HCT116 (cell line): ENCODE measurements around the gene NHERF2. TPM values are rescaled to one million over a fixed set of nuclear protein-coding genes. Genes with fewer than 3 reads are reported as not detected.
A peak's percentile ranks its signal among the peaks of the same experiment; 100 is the strongest.

Experiments
- ATAC-seq: fragments of 200-7000 bp; cut with Tn5 transposase; 2 replicates; pipeline ENCODE4 v1.9.1; 2020; ENCODE audit warnings: mild to moderate bottlenecking, moderate library complexity
- BruUV-seq: library from RNA; stranded (reverse); fragments of 400-500 nt; replicated peaks from 2 replicates; lab custom pipeline; 2021; lab: Mats Ljungman, UMichigan
- CTCF ChIA-PET: fragments of 300-600 bp; sonication (Branson Sonifier 250); formaldehyde crosslinking; loops from one replicate; lab custom pipeline; 2021; ENCODE audit warnings: antibody characterized with exemption; lab: Charles Lee
- POLR2A ChIA-PET: fragments of 300-600, 350-600 bp; sonication (Branson Sonifier 250); formaldehyde crosslinking; loops from one replicate; lab custom pipeline; 2021; ENCODE audit warnings: antibody characterized with exemption; lab: Charles Lee
- RAD21 ChIA-PET, 2 experiments: fragments of 300-600 bp; sonication (Branson Sonifier 250); formaldehyde crosslinking; loops; one replicate each; lab custom pipeline; 2023; ENCODE audit warnings: low total read pairs in 2 of 2; ENCODE audit not compliant: uncharacterized antibody in 2 of 2, unreplicated experiment in 2 of 2, low non-redundant PET in 1 of 2; lab: Charles Lee
- DNase-seq: peaks from one replicate; pipeline ENCODE4 v3.0.0-alpha.2; 2010; ENCODE audit warnings: low read depth, low spot score
- H2AFZ ChIP-seq: fragments of 200-600 bp; shearing (Covaris generic), sonication (generic); 2 replicates; pipeline ENCODE4 v1.6.1; 2017; ENCODE audit warnings: low read depth, mixed run types, mixed read lengths, antibody characterized with exemption, low read length; ENCODE audit not compliant: poor library complexity, severe bottlenecking
- H3K27ac ChIP-seq: 2 replicates; pipeline ENCODE4 v1.5.1; 2012; ENCODE audit warnings: low read depth, low read length
- H3K27me3 ChIP-seq: fragments of 200-600 bp; sonication (generic); 2 replicates; pipeline ENCODE4 v1.6.1; 2016; ENCODE audit warnings: mixed run types, low read length, mixed read lengths; ENCODE audit not compliant: insufficient read depth
- H3K36me3 ChIP-seq, 2 experiments: fragments of 200-500 bp in 1 of 2; fragments of 200-600 bp in 1 of 2; sonication (Bioruptor generic) in 1 of 2; sonication (generic) in 1 of 2; 2 replicates each; pipeline versions ENCODE4 v1.5.1 to v1.6.1; 2014 to 2016; ENCODE audit warnings: low read length in 2 of 2, inconsistent platforms in 1 of 2, mixed read lengths in 1 of 2, mixed run types in 1 of 2; ENCODE audit not compliant: insufficient read depth in 2 of 2, control insufficient read depth in 1 of 2
- H3K4me1 ChIP-seq, 2 experiments: fragments of 200-600 bp in 1 of 2; sonication (generic) in 1 of 2; 2 replicates each; pipeline versions ENCODE4 v1.5.1 to v1.6.1; 2012 to 2017; ENCODE audit warnings: low read length in 2 of 2, inconsistent platforms in 1 of 2, mild to moderate bottlenecking in 1 of 2, mixed read lengths in 1 of 2, mixed run types in 1 of 2, moderate library complexity in 1 of 2; ENCODE audit not compliant: insufficient read depth in 2 of 2, control insufficient read depth in 1 of 2
- H3K4me2 ChIP-seq: fragments of 200-600 bp; sonication (generic); 2 replicates; pipeline ENCODE4 v1.6.1; 2017; ENCODE audit warnings: mixed run types, low read length, mixed read lengths
- H3K4me3 ChIP-seq, 2 experiments: fragments of 200-600 bp in 1 of 2; sonication (generic) in 1 of 2; replicated peaks in 1 of 2; 2 replicates each; pipeline ENCODE4 v1.5.1; 2011 to 2016; ENCODE audit warnings: low read length in 2 of 2, control low read depth in 1 of 2, low read depth in 1 of 2, mild to moderate bottlenecking in 1 of 2, mixed read lengths in 1 of 2, mixed run types in 1 of 2
- H3K79me2 ChIP-seq: fragments of 200-600 bp; sonication (generic); 2 replicates; pipeline ENCODE4 v1.6.1; 2017; ENCODE audit warnings: mild to moderate bottlenecking, mixed run types, low read length, moderate library complexity, mixed read lengths; ENCODE audit not compliant: insufficient read depth
- H3K9ac ChIP-seq: fragments of 200-600 bp; sonication (generic); 2 replicates; pipeline ENCODE4 v1.6.1; 2016; ENCODE audit warnings: low read length, mixed read lengths
- H3K9me2 ChIP-seq: fragments of 200-600 bp; sonication (generic), shearing (Covaris generic); 2 replicates; pipeline ENCODE4 v1.6.1; 2017; ENCODE audit warnings: mixed run types, mild to moderate bottlenecking, moderate library complexity; ENCODE audit not compliant: insufficient read depth
- H3K9me3 ChIP-seq, 2 experiments: fragments of 200-500 bp in 1 of 2; fragments of 200-600 bp in 1 of 2; sonication (Bioruptor generic) in 1 of 2; sonication (generic) in 1 of 2; 2 replicates each; pipeline ENCODE4 v1.6.1; 2014 to 2017; ENCODE audit warnings: low read length in 2 of 2, mixed read lengths in 2 of 2, inconsistent platforms in 1 of 2, low read depth in 1 of 2, mild to moderate bottlenecking in 1 of 2, mixed run types in 1 of 2, moderate library complexity in 1 of 2; ENCODE audit not compliant: control insufficient read depth in 1 of 2, insufficient read depth in 1 of 2
- H4K20me1 ChIP-seq: fragments of 200-600 bp; sonication (generic), shearing (Covaris generic); 2 replicates; pipeline ENCODE4 v1.6.1; 2017; ENCODE audit warnings: mixed run types, mild to moderate bottlenecking, moderate library complexity; ENCODE audit not compliant: insufficient read depth
- ATF3 ChIP-seq: IDR thresholded peaks from 2 replicates; pipeline ENCODE4 v1.6.1; 2012
- CBX3 ChIP-seq: IDR thresholded peaks from 2 replicates; pipeline ENCODE4 v1.6.1; 2012; ENCODE audit warnings: low read depth
- CEBPB ChIP-seq: IDR thresholded peaks from 2 replicates; pipeline ENCODE4 v1.6.1; 2012; ENCODE audit warnings: low read depth
- ELF1 ChIP-seq: IDR thresholded peaks from 2 replicates; pipeline ENCODE4 v1.6.1; 2012; ENCODE audit warnings: low read depth, borderline replicate concordance
- EZH2phosphoT487 ChIP-seq: fragments of 200-600 bp; IDR thresholded peaks from 2 replicates; pipeline ENCODE4 v1.6.1; 2018; ENCODE audit warnings: antibody characterized with exemption, borderline replicate concordance
- POLR2A ChIP-seq: IDR thresholded peaks from 2 replicates; pipeline ENCODE4 v1.7.0; 2011; ENCODE audit warnings: borderline replicate concordance; ENCODE audit not compliant: insufficient read depth, insufficient read length; ENCODE audit errors: extremely low read depth
- POLR2AphosphoS5 ChIP-seq: IDR thresholded peaks from 2 replicates; pipeline ENCODE4 v1.6.1; 2011; ENCODE audit warnings: mild to moderate bottlenecking, low read depth, low read length, moderate library complexity
- REST ChIP-seq: IDR thresholded peaks from 2 replicates; pipeline ENCODE4 v1.6.1; 2012; ENCODE audit warnings: low read depth
- SIN3A ChIP-seq: IDR thresholded peaks from 2 replicates; pipeline ENCODE4 v1.6.1; 2012; ENCODE audit warnings: low read depth
- ZFX ChIP-seq: fragments of 450-650 bp; IDR thresholded peaks from 2 replicates; pipeline ENCODE4 v1.6.1; 2017
- ZNF274 ChIP-seq: fragments of 200-500 bp; sonication (Bioruptor generic); IDR thresholded peaks from 2 replicates; pipeline ENCODE4 v1.6.1; 2014; ENCODE audit warnings: mild to moderate bottlenecking, low read depth, low read length, inconsistent platforms
- intact Hi-C: fragments of 100-400 bp; cut with micrococcal nuclease; formaldehyde crosslinking; loops from 2 replicates; pipeline ENCODE4 v1.10.0; 2022
- total RNA-seq: library from RNA; stranded (reverse); gene quantifications from one replicate; pipeline ENCODE4 v1.2.1, GENCODE V29; 2021; ENCODE audit not compliant: unreplicated experiment
- TF ChIP-seq, protein P1 (sequence below), 3 experiments: fragments of 200-600 bp in 1 of 3; sonication (generic) in 1 of 3; IDR thresholded peaks in 2 of 3; conservative IDR thresholded peaks in 1 of 3; 2 replicates each; pipeline ENCODE4 v1.5.1; 2012 to 2017; ENCODE audit warnings: low read depth in 2 of 3, low read length in 2 of 3, antibody characterized with exemption in 1 of 3, borderline replicate concordance in 1 of 3, control low read depth in 1 of 3, mild to moderate bottlenecking in 1 of 3, mixed read lengths in 1 of 3, mixed run types in 1 of 3, moderate library complexity in 1 of 3; ENCODE audit not compliant: insufficient read depth in 1 of 3

The NHERF2 gene
- total RNA-seq, 1 experiment from 2014 or later, result 58.4 TPM

DNA sequence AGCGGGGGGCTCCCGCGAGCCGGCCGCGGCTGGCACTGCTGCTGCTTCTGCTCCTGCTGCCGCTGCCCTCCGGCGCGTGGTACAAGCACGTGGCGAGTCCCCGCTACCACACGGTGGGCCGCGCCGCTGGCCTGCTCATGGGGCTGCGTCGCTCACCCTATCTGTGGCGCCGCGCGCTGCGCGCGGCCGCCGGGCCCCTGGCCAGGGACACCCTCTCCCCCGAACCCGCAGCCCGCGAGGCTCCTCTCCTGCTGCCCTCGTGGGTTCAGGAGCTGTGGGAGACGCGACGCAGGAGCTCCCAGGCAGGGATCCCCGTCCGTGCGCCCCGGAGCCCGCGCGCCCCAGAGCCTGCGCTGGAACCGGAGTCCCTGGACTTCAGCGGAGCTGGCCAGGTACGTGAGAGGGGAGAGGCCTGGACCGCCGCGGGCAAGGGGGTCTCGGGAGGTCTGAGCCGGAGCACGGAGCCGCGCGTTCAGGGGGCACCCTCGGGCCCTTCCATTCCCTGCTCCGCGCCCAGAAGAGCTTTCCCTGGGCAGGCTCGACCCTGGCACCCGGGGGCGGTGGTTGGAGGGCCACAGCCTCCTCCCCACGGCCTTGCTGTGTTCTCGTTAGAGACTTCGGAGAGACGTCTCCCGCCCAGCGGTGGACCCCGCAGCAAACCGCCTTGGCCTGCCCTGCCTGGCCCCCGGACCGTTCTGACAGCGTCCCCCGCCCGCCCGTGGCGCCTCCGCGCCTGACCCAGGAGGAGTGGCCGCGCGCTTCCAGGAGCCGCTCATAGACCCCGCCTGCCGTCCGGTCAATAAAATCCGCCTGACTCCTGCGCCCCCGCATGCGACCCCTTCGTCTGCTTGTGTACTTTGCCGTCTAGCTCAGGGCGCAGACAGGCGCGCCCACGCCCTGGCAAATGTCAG, 6.5 kb upstream of the NHERF2 start:
- Histone ChIP-seq H3K4me1 (peaks cover 38 to 62% of the 10 kb centered on the region in 2 experiments), H3K9me2 (no peaks in the 10 kb centered on the region), H2AFZ (no peak overlapping the region), H3K79me2 (peaks cover 16% of the 10 kb centered on the region; the same call in 1 of the 2 replicates), H3K4me2 (peak overlapping the region; percentile 94), H3K9ac (peak overlapping the region; percentile 87), H4K20me1 (no peaks in the 10 kb centered on the region), H3K27ac (peak overlapping the region; percentile 93), H3K27me3 (no peaks in the 10 kb centered on the region), H3K9me3 (no peaks in the 10 kb centered on the region), H3K4me3 (peak overlapping the region; percentile 63 to 75), H3K36me3 (no peaks in the 10 kb centered on the region)
- CTCF ChIA-PET, result interaction anchor here (0.6 to 1.5 kb wide), 4 partner anchors 16 to 121 kb away, joined by 3 to 6 read pairs (median 4); no protein-coding TSS in a partner anchor
- peak; percentile 14 for ATAC-seq
- no peak for DNase-seq
- TF ChIP-seq CEBPB, result no peak
- TF ChIP-seq EZH2phosphoT487, result no peak
- no peak for TF ChIP-seq ELF1
- no peak for TF ChIP-seq CBX3
- peak; percentile 89 for TF ChIP-seq ZFX
- TF ChIP-seq POLR2A, result no peak
- TF ChIP-seq POLR2AphosphoS5, result no peak
- POLR2A ChIA-PET, result interaction anchor here (0.8 to 2.2 kb wide), 5 partner anchors 12 to 135 kb away, joined by 3 to 4 read pairs (median 3); partner anchors contain the start of genes RPS2 and TRAF7
- intact Hi-C loops, result loop anchor here (10.0 kb wide), 1 partner anchor 235 kb away; the partner anchor contains the start of gene ECI1
- RAD21 ChIA-PET, result interaction anchor here in 1 of 2 experiments (0.6 kb wide), 1 partner anchor 118 kb away, joined by 5 read pairs; no protein-coding TSS in a partner anchor
- TSS peak; percentile 48 for BruUV-seq

DNA sequence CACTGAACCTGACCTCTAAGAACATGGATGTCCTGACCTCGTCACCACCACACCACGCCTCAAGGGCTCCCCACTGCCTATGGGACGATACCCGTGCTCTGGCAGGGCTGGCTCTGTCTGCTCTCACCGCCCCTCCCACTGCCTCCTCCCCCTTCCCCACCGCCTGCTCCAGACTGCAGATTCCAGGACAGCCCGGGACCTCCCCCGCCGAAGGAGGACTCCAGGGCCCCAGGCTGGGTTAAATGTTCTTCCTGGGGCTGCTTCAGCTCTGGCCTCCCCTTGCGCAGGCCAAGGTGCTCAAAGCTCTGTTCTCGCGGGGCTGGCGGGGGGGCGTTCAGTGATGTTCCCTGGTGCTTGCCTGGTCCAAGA, 4.0 kb upstream of the NHERF2 start:
- no peaks in the 10 kb centered on the region for H3K27me3 ChIP-seq
- CTCF ChIA-PET, result interaction anchor here (0.6 to 2.4 kb wide), 11 partner anchors 10 to 133 kb away, joined by 3 to 13 read pairs (median 5); partner anchors contain the start of genes NTHL1, RAB26, TRAF7 and TSC2
- RAD21 ChIA-PET, result interaction anchor here (0.6 to 2.1 kb wide), 4 partner anchors 67 to 125 kb away, joined by 3 to 12 read pairs (median 5); partner anchors contain the start of gene PKD1 (in 1 of the 2)
- peak overlapping the region; percentile 46 for H3K9ac ChIP-seq
- no peaks in the 10 kb centered on the region for H3K9me2 ChIP-seq
- no peaks in the 10 kb centered on the region for H4K20me1 ChIP-seq
- H3K79me2 ChIP-seq, result peaks cover 21% of the 10 kb centered on the region; the same call in 1 of the 2 replicates
- H3K4me1 ChIP-seq, result peaks cover 38 to 61% of the 10 kb centered on the region in 2 experiments
- BruUV-seq, result no TSS peak
- POLR2A ChIA-PET, result interaction anchor here (0.8 to 1.2 kb wide), 7 partner anchors 12 to 1074 kb away, joined by 3 to 8 read pairs (median 4); partner anchors contain the start of genes PKD1, RPS2 and TRAF7
- DNase-seq (no peak), ATAC-seq (peak; percentile 53)
- peak overlapping the region; percentile 88 for H3K27ac ChIP-seq
- no peaks in the 10 kb centered on the region for H3K9me3 ChIP-seq
- peak overlapping the region; percentile 69 for H3K4me2 ChIP-seq
- no peak overlapping the region for H2AFZ ChIP-seq
- intact Hi-C loops, result loop anchor here (1.0 to 10.0 kb wide), 3 partner anchors 68 to 232 kb away; partner anchors contain the start of gene ECI1
- H3K36me3 ChIP-seq, result no peaks in the 10 kb centered on the region
- H3K4me3 ChIP-seq, result peak overlapping the region; percentile 25 to 50
- TF ChIP-seq SIN3A (no peak), ZNF274 (no peak), REST (no peak), ATF3 (no peak)
- TF ChIP-seq, protein P1, sequence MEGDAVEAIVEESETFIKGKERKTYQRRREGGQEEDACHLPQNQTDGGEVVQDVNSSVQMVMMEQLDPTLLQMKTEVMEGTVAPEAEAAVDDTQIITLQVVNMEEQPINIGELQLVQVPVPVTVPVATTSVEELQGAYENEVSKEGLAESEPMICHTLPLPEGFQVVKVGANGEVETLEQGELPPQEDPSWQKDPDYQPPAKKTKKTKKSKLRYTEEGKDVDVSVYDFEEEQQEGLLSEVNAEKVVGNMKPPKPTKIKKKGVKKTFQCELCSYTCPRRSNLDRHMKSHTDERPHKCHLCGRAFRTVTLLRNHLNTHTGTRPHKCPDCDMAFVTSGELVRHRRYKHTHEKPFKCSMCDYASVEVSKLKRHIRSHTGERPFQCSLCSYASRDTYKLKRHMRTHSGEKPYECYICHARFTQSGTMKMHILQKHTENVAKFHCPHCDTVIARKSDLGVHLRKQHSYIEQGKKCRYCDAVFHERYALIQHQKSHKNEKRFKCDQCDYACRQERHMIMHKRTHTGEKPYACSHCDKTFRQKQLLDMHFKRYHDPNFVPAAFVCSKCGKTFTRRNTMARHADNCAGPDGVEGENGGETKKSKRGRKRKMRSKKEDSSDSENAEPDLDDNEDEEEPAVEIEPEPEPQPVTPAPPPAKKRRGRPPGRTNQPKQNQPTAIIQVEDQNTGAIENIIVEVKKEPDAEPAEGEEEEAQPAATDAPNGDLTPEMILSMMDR (IDR thresholded peaks at IDR 0.05 in 2 of 3, conservative IDR thresholded peaks at IDR 0.05 in 1 of 3; ENCODE audit: borderline replicate concordance in 1 of 3, insufficient read depth in 1 of 3, low read depth in 2 of 3, low read length in 2 of 3), result no peak
